ENCODE results near the gene MFNG.
A peak's percentile ranks its signal among the peaks of the same experiment; 100 is the strongest.

MFNG gene

GRCh38 chr22:37467391-37467955 lies 18.7 kb downstream of the MFNG start:
- Mint-ChIP-seq H3K4me3 (no peak overlapping the region), H3K27me3 (no peaks in the 10 kb centered on the region), H3K36me3 (peaks cover 53% of the 10 kb centered on the region), H3K4me1 (peaks cover 2% of the 10 kb centered on the region), H3K9me3 (no peaks in the 10 kb centered on the region), H3K27ac (no peak overlapping the region)
- no peak for DNase-seq
- CTCF ChIA-PET = no interaction called here

- Mint-ChIP-seq H3K4me3 (no peak overlapping the region), H3K36me3 (peaks cover 42% of the 10 kb centered on the region), H3K4me1 (peaks cover 2% of the 10 kb centered on the region), H3K27me3 (no peaks in the 10 kb centered on the region), H3K27ac (no peak overlapping the region), H3K9me3 (no peaks in the 10 kb centered on the region)
- no peak for DNase-seq
- CTCF ChIA-PET = no interaction called here
These were observed 22.0 kb downstream of the MFNG start for GRCh38 chr22:37464181-37464580.

- CTCF ChIA-PET = interaction anchor here (0.8 kb wide), 1 partner anchor 146 kb away, joined by 3 read pairs; no protein-coding TSS in a partner anchor
- peaks cover 33% of the 10 kb centered on the region for H3K36me3 Mint-ChIP-seq
These were observed 23.2 kb downstream of the MFNG start for GRCh38 chr22:37462983-37463382.

GRCh38 chr22:37462436-37462835 lies 23.7 kb downstream of the MFNG start:
- Mint-ChIP-seq H3K4me3 (no peak overlapping the region), H3K4me1 (peaks cover 2% of the 10 kb centered on the region), H3K27me3 (no peaks in the 10 kb centered on the region), H3K9me3 (no peaks in the 10 kb centered on the region), H3K36me3 (peaks cover 31% of the 10 kb centered on the region), H3K27ac (no peak overlapping the region)
- DNase-seq = no peak
- CTCF ChIA-PET = interaction anchor here (0.8 kb wide), 1 partner anchor 146 kb away, joined by 3 read pairs; no protein-coding TSS in a partner anchor

More at GRCh38 chr22:37462983-37463382, 23.2 kb downstream of the MFNG start:
- DNase-seq = peak; percentile 49
- Mint-ChIP-seq H3K27ac (no peak overlapping the region), H3K9me3 (no peaks in the 10 kb centered on the region), H3K27me3 (no peaks in the 10 kb centered on the region), H3K4me3 (no peak overlapping the region), H3K4me1 (peaks cover 2% of the 10 kb centered on the region)

- Mint-ChIP-seq H3K27me3 (no peaks in the 10 kb centered on the region), H3K4me1 (peaks cover 2% of the 10 kb centered on the region), H3K9me3 (no peaks in the 10 kb centered on the region), H3K4me3 (no peak overlapping the region), H3K27ac (no peak overlapping the region), H3K36me3 (peaks cover 28% of the 10 kb centered on the region)
- no peak for DNase-seq
- CTCF ChIA-PET = no interaction called here
These were observed 24.2 kb downstream of the MFNG start for GRCh38 chr22:37461961-37462360.

GRCh38 chr22:37460684-37461083 lies 25.5 kb downstream of the MFNG start:
- Mint-ChIP-seq H3K27ac (no peak overlapping the region), H3K4me3 (no peak overlapping the region), H3K9me3 (no peaks in the 10 kb centered on the region), H3K27me3 (no peaks in the 10 kb centered on the region), H3K4me1 (peaks cover 2% of the 10 kb centered on the region), H3K36me3 (peaks cover 22% of the 10 kb centered on the region)
- CTCF ChIA-PET = interaction anchor here (0.6 kb wide), 1 partner anchor 9 kb away, joined by 3 read pairs; no protein-coding TSS in a partner anchor
- DNase-seq = no peak

- Mint-ChIP-seq H3K4me1 (no peaks in the 10 kb centered on the region), H3K9me3 (no peaks in the 10 kb centered on the region), H3K4me3 (no peak overlapping the region), H3K27me3 (peaks cover 3% of the 10 kb centered on the region), H3K27ac (no peak overlapping the region), H3K36me3 (peaks cover 16% of the 10 kb centered on the region)
- DNase-seq = no peak
- CTCF ChIA-PET = interaction anchor here (1.0 to 5.6 kb wide), 11 partner anchors 12 to 260 kb away, joined by 3 to 74 read pairs (median 6); no protein-coding TSS in a partner anchor
These were observed 27.0 kb downstream of the MFNG start for GRCh38 chr22:37459206-37459605.

- CTCF ChIA-PET = interaction anchor here (0.5 to 5.6 kb wide), 18 partner anchors 8 to 258 kb away, joined by 3 to 74 read pairs (median 4); no protein-coding TSS in a partner anchor
- Mint-ChIP-seq H3K27me3 (peaks cover 9% of the 10 kb centered on the region), H3K36me3 (peaks cover 9% of the 10 kb centered on the region), H3K4me1 (no peaks in the 10 kb centered on the region), H3K9me3 (no peaks in the 10 kb centered on the region), H3K27ac (no peak overlapping the region), H3K4me3 (no peak overlapping the region)
- peak; percentile 92 for DNase-seq
These were observed 28.9 kb downstream of the MFNG start for GRCh38 chr22:37457093-37457893.

- no peaks in the 10 kb centered on the region for H3K9me3 Mint-ChIP-seq
- H3K36me3 Mint-ChIP-seq = peaks cover 6% of the 10 kb centered on the region
- no peak overlapping the region for H3K27ac Mint-ChIP-seq
- H3K27me3 Mint-ChIP-seq = peaks cover 9% of the 10 kb centered on the region
- no peaks in the 10 kb centered on the region for H3K4me1 Mint-ChIP-seq
- CTCF ChIA-PET = interaction anchor here (0.7 to 5.6 kb wide), 7 partner anchors 25 to 218 kb away, joined by 3 to 74 read pairs (median 4); no protein-coding TSS in a partner anchor
- H3K4me3 Mint-ChIP-seq = no peak overlapping the region
- no peak for DNase-seq
These were observed 29.8 kb downstream of the MFNG start for GRCh38 chr22:37456346-37456745.

- H3K27ac Mint-ChIP-seq = no peak overlapping the region
- DNase-seq = no peak
- H3K9me3 Mint-ChIP-seq = no peaks in the 10 kb centered on the region
- H3K4me3 Mint-ChIP-seq = no peak overlapping the region
- peaks cover 6% of the 10 kb centered on the region for H3K36me3 Mint-ChIP-seq
- H3K27me3 Mint-ChIP-seq = peaks cover 9% of the 10 kb centered on the region
- H3K4me1 Mint-ChIP-seq = peaks cover 2% of the 10 kb centered on the region
- CTCF ChIA-PET = interaction anchor here (0.8 to 5.6 kb wide), 5 partner anchors 25 to 218 kb away, joined by 3 to 74 read pairs (median 18); no protein-coding TSS in a partner anchor
These were observed 30.3 kb downstream of the MFNG start for GRCh38 chr22:37455896-37456295.

GRCh38 chr22:37454857-37455686 lies 31.1 kb downstream of the MFNG start:
- no peak overlapping the region for H3K27ac Mint-ChIP-seq
- peaks cover 9% of the 10 kb centered on the region for H3K27me3 Mint-ChIP-seq
- DNase-seq = no peak
- H3K4me1 Mint-ChIP-seq = peaks cover 10% of the 10 kb centered on the region
- H3K4me3 Mint-ChIP-seq = no peak overlapping the region
- H3K36me3 Mint-ChIP-seq = peaks cover 5% of the 10 kb centered on the region
- CTCF ChIA-PET = interaction anchor here (4.2 to 5.6 kb wide), 2 partner anchors 139 to 188 kb away, joined by 18 to 74 read pairs; no protein-coding TSS in a partner anchor
- no peaks in the 10 kb centered on the region for H3K9me3 Mint-ChIP-seq

- H3K4me3 Mint-ChIP-seq = no peak overlapping the region
- CTCF ChIA-PET = interaction anchor here (1.0 to 1.2 kb wide), 2 partner anchors 186 to 193 kb away, joined by 3 read pairs; no protein-coding TSS in a partner anchor
- peaks cover 12% of the 10 kb centered on the region for H3K4me1 Mint-ChIP-seq
- no peaks in the 10 kb centered on the region for H3K36me3 Mint-ChIP-seq
- H3K27ac Mint-ChIP-seq = no peak overlapping the region
- peaks cover 9% of the 10 kb centered on the region for H3K27me3 Mint-ChIP-seq
- DNase-seq = no peak
- H3K9me3 Mint-ChIP-seq = no peaks in the 10 kb centered on the region
These were observed 32.5 kb downstream of the MFNG start for GRCh38 chr22:37453696-37454095.

GRCh38 chr22:37451218-37451617 lies 35.0 kb downstream of the MFNG start:
- Mint-ChIP-seq H3K4me1 (peaks cover 12% of the 10 kb centered on the region), H3K4me3 (no peak overlapping the region), H3K27ac (peak overlapping the region; percentile 71), H3K9me3 (no peaks in the 10 kb centered on the region), H3K27me3 (peaks cover 23% of the 10 kb centered on the region), H3K36me3 (no peaks in the 10 kb centered on the region)
- no peak for DNase-seq
- CTCF ChIA-PET = interaction anchor here (1.3 kb wide), 1 partner anchor 21 kb away, joined by 3 read pairs; no protein-coding TSS in a partner anchor

All from activated naive CD4-positive, alpha-beta T cell treated with anti-CD3 and anti-CD28 coated beads, Interleukin-2, amount 10 ng/mL, durations not matched to agents 7 days and 5 days (primary cell).